Fibroblast of villous mesenchyme (primary cell): ENCODE data around the gene ATRNL1. TPM values are rescaled to one million over a fixed set of nuclear protein-coding genes. Genes with fewer than 3 reads are reported as not detected.

ENCODE experiments used
- DNase-seq: peaks from one replicate; pipeline ENCODE4 v3.0.0-alpha.2; 2010; ENCODE audit warnings: low read depth
- H3K4me3 ChIP-seq: 2 replicates; pipeline ENCODE4 v1.5.1; 2011; ENCODE audit warnings: low read depth, mild to moderate bottlenecking, low read length
- CTCF ChIP-seq: IDR thresholded peaks from 2 replicates; pipeline ENCODE4 v1.5.1; 2012; ENCODE audit warnings: low read depth, mild to moderate bottlenecking, low read length; ENCODE audit not compliant: insufficient read depth
- total RNA-seq: library from RNA; depleted of rRNA; stranded (reverse); fragments of >200 nt; gene quantifications from 2 replicates; pipeline ENCODE4 v1.2.3, GENCODE V29; 2012

Gene ATRNL1
- total RNA-seq, 1 donor = 13.0 TPM

GRCh38 chr10:115760131-115760530 lies 667.0 kb downstream of the ATRNL1 start:
- DNase-seq = no peak
- no peak for TF ChIP-seq CTCF
- no peak overlapping the region for H3K4me3 ChIP-seq

- no peak for DNase-seq
- H3K4me3 ChIP-seq = no peak overlapping the region
- no peak for TF ChIP-seq CTCF
Measured at GRCh38 chr10:115761166-115761565, 668.0 kb downstream of the ATRNL1 start.

- H3K4me3 ChIP-seq = no peak overlapping the region
- no peak for TF ChIP-seq CTCF
- peak; percentile 2 for DNase-seq
Measured at GRCh38 chr10:115762029-115762428, 668.9 kb downstream of the ATRNL1 start.

GRCh38 chr10:115771755-115772154 lies 678.6 kb downstream of the ATRNL1 start:
- H3K4me3 ChIP-seq = no peak overlapping the region
- DNase-seq = no peak
- no peak for TF ChIP-seq CTCF

- TF ChIP-seq CTCF = no peak
- H3K4me3 ChIP-seq = no peak overlapping the region
- DNase-seq = peak; percentile 8
Measured at GRCh38 chr10:115772606-115773005, 679.4 kb downstream of the ATRNL1 start.

GRCh38 chr10:115773832-115774231 lies 680.7 kb downstream of the ATRNL1 start:
- TF ChIP-seq CTCF = no peak
- H3K4me3 ChIP-seq = no peak overlapping the region
- DNase-seq = no peak

- TF ChIP-seq CTCF = no peak
- DNase-seq = no peak
- no peak overlapping the region for H3K4me3 ChIP-seq
Measured at GRCh38 chr10:115774721-115775120, 681.6 kb downstream of the ATRNL1 start.
